Myocyte (in vitro differentiated cells): ENCODE measurements around the gene MANF. TPM values are rescaled to one million over a fixed set of nuclear protein-coding genes. Genes with fewer than 3 reads are reported as not detected.

ENCODE experiments used
- DNase-seq: peaks from one replicate; pipeline ENCODE4 v3.0.0-alpha.2; 2012; ENCODE audit warnings: low read depth
- total RNA-seq: library from RNA; depleted of rRNA; stranded (reverse); fragments of >200 nt; gene quantifications from 2 replicates; pipeline ENCODE4 v1.2.3, GENCODE V29; 2014

The MANF gene
- total RNA-seq, 1 donor from 2014 or later, result 129 TPM

DNA sequence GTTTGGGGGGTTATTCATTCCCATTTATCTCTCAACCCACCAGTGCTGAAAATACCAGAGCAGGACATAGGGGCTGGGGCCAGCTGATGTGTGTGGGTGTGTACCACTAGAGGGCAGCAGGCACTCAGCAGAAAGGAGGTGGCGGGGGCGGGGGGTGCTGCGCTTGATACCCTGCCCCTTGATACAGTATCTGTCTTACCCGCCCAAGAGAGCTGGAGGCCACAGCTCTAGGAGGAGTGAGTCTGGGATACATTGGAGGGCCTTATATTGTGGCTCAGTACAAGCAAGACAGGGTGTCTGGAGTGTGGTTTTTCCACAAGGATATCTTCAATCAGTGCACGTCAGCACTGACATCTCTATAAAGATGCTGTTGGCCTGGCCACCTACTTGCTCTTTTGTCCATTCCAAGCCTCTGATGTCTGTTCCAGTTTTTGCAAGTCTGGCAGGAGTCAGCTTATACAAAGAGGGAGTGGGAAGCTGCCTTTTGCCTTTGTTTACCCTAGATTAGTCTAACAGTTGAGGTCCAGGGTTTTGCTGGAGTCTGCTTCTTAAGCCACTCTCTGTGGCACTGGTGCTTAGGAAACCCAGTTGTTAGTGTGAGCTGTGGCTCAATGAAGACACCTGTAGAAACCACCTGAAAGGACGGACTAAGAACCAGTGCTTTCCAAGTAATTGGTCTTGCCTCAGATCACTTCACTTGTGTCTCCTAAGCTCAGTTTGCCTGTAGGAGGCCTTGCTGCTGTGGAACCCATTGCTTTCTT lies 4.5 kb downstream of the MANF start:
- peak; percentile 53 for DNase-seq

DNA sequence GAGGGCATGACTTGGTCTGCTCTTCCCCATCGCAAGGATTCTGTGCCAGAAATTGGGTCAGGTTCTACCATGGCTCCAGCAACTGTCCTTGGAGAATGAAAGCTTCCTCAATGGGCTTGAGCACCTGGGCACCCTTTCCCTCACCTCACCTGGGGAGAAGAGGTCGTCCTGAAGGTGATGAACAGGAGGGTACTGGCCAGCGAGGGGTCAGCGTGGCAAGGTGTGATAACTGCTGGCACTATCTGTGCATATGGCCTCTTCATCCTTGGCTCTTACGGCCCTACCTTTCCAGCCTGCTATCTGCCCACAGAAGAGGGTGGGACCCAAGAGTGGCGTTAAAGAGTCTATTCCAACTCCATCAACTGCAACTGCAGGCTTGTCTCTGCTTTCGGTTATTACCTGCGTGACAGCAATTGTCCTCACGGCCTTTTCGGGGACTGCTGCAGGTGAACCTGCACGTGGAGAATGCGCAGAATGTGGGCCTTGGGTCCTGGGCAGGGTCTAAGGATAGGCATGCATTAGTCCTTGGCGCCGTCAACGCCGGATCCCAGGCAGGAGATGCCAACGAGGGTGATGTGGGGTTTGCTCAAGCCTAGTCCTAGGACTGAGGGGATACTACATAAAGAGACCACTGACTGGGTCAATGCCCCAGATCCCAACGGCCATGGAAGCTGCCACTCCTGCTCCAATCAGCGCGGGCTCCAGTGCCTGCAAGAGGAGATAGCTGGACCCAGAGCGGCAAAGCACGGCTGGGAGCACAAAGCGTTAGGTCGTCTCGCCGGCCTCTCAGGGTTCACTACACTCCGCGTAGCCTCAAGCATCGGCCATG lies 5.4 kb downstream of the MANF start:
- DNase-seq, result no peak

DNA sequence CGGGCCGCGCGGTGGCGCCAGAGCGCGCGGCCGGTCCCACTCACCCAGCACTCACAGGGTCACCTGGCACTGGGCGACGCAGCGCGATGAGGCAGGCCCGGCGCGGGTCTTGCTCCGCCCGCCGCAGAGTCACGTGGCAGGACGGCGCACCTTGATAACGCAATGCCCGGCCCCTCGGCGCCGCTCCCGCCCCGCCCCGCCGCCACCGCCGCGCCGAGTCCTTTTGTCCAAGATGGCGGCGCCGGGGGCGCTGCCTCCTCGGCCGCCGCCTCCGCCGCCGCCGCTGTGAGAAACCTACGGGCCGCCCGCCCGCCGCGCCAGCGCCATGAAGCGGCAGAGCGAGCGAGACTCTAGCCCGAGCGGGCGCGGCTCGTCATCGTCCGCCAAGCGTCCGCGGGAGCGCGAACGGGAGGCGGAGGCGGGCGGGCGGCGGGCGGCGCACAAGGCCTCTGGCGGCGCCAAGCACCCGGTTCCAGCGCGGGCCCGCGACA lies 6.0 kb downstream of the MANF start, which contains the start of gene RBM15B:
TSS of gene RBM15B (plus strand) at position 211 of the 491 bp plus-strand sequence. CDS start at position 326, 115 bp downstream.
- DNase-seq, result peak; percentile 96

DNA sequence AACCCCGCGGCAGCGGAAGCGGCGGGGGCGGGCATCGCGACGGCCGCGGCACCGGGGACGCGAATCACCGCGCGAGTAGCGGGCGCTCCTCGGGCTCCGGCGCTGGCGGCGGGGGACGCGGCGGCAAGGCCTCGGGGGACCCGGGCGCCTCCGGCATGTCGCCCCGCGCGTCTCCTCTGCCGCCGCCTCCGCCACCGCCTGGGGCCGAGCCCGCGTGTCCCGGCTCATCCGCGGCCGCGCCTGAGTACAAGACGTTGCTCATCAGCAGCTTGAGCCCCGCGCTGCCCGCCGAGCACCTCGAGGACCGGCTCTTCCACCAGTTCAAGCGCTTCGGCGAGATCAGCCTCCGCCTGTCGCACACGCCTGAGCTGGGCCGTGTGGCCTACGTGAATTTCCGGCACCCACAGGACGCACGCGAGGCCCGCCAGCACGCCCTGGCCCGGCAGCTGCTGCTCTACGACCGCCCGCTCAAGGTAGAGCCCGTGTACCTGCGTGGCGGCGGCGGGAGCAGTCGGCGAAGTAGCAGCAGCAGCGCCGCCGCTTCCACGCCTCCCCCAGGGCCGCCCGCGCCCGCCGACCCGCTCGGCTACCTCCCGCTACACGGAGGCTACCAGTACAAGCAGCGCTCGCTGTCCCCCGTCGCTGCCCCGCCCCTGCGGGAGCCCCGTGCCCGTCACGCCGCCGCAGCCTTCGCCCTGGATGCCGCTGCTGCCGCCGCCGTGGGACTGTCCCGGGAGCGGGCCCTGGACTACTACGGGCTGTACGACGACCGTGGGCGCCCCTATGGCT lies 6.7 kb downstream of the MANF start:
- peak; percentile 38 for DNase-seq

DNA sequence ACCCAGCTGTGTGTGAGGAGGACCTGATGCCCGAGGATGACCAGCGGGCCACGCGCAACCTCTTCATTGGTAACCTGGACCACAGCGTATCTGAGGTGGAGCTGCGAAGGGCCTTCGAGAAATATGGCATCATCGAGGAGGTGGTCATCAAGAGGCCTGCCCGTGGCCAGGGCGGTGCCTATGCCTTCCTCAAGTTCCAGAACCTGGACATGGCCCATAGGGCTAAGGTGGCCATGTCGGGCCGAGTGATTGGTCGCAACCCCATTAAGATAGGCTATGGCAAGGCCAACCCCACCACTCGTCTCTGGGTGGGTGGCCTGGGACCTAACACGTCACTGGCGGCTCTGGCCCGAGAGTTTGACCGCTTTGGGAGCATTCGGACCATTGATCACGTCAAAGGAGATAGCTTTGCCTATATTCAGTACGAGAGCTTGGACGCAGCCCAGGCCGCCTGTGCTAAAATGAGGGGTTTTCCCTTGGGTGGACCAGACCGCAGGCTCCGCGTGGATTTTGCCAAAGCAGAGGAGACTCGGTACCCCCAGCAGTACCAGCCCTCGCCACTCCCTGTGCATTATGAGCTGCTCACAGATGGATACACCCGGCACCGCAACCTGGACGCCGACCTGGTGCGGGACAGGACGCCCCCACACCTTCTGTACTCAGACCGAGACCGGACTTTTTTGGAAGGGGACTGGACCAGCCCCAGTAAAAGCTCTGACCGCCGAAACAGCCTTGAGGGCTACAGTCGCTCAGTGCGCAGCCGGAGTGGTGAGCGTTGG lies 7.5 kb downstream of the MANF start:
- DNase-seq, result no peak

DNA sequence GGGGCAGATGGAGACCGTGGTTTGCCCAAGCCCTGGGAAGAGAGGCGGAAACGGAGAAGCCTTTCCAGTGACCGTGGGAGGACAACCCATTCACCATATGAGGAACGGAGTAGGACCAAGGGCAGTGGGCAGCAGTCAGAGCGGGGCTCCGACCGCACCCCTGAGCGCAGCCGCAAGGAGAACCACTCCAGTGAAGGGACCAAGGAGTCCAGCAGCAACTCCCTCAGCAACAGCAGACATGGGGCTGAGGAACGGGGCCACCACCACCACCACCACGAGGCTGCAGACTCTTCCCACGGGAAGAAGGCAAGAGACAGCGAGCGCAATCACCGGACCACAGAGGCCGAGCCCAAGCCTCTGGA lies 8.0 kb downstream of the MANF start:
- DNase-seq, result no peak

DNA sequence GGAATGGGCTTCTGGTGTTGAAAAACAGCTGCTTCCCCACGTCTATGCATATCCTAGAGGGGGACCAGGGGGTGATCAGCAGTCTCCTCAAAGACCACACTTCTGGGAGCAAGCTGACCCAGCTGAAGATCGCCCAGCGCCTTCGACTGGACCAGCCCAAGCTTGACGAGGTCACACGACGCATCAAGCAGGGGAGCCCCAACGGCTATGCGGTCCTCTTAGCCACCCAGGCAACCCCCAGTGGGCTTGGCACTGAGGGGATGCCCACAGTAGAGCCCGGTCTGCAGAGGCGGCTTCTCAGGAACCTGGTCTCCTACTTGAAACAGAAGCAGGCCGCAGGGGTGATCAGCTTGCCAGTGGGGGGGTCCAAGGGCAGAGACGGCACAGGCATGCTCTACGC lies 8.5 kb downstream of the MANF start:
- DNase-seq, result no peak

DNA sequence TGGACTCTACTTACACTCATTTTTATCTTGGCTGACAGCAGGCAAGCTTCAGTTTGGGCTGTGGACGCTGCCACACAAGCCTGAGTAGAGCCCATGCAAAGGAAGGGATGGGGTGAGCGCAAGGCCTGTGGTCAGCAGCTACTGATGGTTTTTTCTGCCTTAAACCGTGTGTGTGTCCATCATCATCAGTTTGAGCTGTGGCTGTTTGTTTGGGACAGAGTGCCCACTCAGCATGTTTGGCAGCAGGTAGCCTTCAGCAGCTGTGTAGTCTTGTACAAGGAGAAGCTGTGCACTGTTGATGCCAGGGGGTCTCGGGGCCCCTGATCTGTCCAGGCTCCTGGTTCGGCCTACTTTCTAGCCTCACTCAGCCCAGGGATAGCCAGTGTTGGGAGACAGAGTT lies 9.4 kb downstream of the MANF start:
- DNase-seq, result no peak

DNA sequence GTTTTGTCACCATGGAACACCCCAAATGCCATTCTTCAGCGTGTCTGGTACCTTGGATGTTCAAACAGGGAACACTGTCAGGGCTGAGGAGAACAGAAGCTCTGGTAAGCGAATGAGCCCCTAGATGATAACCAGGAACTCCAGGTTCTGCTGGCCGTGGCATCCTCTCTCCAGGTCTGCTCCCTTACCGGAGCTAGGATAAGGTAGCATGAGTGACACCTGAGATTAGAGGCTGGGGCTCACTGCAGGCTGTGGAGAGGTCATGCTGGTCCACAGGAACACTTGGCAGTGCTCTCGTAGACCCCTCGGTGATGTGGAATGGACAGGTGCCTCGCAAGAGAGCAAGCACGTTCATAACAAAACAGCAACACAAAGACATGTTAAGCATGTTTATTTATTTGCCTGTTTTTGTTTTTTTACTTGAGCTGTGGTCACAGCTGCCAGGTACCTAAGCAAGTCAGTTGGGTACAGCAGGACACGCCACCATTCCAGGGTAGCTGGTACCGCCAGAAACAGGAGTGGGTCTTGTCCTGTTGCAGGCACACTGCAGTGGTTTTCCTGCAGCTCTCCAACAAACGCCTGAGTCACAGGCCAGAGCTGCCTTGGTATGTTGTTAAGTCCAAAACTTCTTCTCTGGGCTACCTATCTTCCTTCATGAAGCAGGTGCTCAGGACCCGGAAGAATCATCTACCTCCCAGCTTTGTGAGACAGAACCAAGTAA lies 10.6 kb downstream of the MANF start:
- no peak for DNase-seq

DNA sequence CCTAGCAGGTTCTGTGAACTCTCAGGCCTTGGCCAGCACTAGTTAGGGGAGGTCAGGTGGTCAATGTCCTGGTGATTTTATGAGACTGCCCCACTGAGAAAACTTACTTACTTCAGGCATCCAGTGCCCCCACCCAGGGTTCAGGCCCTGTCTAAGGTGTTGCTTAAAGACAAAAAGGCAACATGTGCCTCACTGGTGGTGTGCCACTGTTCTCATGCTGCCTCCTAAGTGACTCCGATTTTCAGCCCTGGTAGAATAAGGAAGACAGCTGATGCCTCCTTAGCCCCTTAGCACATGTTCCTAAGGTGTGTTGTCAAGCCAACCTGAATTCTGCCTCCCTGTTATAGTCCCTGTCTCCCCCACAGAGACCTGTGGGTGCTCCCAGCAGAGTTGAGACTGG lies 11.3 kb downstream of the MANF start:
- no peak for DNase-seq

DNA sequence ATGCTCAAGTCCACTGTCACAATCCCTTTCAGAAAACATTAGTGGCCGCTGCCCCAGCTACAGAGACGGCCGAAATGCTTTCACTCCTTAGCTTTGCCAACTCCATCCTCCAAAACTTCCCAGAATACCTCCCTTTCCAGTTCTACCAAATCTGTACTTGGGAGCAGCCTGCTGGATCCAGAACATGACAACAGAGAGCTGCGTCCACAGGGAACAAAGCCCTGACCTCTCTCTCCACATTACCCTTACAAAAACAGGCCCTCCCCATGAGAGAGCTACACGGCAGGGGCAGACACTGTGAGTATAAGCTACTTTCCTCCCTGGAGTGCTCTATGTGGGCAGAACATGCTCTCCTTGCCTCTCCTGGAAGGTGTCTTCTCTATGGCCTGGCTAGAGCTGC lies 12.3 kb downstream of the MANF start:
- DNase-seq, result no peak

DNA sequence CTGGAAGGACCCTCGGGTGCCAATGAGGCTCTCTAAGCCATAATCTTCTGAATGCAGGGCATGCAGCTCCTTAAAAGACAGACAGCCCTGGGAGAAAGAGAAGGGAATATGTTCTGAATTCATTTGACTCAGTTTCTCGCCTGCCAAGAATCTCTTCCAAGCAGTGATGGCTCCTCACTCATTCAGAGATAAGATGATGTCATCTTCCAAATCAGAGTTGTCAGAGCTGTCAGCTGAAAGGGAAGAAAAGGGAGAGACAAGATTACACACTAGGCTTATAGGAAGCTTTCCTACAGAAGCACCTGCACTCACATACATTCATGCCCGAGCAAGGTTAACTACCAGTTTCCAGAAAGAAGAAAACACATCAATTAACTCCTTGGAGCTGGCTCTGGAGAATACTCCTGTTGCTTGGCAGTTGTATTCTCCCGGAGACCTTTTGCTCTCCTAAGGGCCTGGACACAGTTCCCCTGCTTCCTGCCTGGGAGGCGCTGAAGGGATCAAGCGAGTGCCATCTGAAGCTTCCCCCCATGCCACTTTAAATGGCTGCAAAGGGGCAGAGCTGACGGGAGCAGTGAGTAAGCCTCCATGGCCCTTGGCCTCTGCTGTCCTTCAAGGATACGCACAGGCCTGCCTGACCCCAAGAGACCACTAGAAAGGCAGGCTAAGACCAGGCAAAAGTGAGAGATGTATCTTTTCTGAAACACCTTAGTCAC lies 13.7 kb downstream of the MANF start:
- no peak for DNase-seq

DNA sequence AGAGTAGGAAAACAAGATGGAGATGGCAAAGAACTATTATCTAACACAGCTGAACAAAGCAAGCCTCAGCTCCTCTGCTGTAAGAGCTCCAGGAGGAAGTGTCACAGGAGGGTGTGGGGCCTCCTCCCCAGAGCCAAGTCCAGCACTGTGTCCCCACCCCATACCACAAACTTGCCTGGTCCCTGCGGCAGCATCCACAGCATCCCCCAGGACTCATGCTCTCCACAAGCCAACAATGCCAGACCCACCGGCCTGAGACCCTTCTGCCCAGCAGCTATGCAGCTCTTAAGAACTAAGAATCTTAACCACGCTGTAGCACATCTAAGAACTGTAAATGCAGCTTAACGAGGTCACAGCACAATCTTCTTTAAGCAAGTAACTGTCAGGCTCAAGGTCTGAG lies 15.1 kb downstream of the MANF start:
- no peak for DNase-seq

DNA sequence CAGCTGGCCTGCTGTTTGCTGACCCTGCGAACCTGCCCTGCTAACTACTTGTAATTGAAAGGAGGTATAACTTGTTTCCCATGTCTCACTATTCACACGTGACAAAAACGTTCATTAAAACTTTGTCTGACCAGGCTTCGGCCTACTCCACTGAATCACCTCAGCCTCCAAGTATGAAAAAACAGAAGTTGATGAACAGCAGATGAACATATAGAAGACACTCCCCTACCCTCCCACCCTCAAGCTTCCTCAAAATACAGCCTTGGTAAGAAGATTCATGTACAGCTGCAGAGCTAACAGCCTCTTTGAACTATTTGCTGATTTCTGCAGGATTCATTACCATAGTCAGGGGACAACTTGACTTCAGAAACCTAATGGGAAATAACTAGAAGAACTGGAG lies 16.6 kb downstream of the MANF start:
- DNase-seq, result no peak

DNA sequence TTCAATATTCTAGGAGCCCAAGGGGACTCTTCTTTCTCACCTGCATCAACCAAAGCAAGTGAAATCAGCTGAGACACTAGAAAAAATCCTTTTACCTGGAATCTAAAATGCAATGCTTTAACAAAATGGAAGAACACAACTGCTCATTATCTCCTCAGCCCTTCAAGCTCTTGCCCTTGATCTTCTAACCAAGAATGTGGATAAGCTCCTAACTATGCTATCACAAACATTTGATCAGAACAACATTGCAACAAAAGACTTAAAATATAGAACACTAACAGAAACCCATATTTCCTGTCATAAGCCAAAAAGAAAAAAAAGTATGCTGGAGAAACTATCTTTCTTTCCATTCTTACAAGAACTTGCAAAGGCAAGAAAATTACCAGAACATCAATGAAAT lies 18.6 kb downstream of the MANF start:
- no peak for DNase-seq

DNA sequence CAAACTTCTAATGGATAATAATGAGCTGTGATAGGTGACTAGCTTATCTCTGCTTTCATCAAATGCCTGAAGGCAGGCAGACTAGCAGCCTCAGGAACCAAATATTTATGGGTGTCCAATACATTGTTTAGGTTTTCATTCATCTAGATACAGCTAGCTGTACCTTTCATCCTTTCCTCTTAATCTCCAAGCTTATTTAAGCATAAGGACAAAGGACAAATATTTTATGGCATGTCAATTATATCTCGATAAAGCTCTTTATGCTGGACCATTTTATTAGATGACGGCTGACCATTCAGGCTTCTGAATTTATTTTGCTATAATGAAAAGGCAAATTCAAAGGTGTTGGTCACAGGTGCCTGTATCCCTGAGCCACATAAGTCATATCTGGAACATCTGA lies 22.9 kb downstream of the MANF start:
- no peak for DNase-seq

DNA sequence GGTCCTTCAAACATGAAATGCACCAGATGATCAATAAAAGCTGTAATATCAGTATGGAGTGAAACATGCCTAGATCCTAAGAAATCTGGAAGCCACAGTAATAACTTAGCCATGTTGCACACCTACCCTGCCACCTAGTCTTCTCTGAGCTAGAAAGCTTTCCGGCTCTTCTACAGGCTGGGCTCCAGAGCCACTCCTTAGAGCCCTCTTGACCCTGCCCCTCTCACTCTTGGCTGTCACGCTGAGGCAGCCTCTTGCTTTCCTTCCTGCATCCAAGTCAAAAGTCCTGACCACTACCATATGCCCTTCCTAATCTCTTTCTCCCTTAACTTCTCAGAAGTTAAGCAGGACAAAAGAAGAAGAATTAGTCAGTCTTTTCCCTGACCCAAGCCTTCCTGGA lies 23.7 kb downstream of the MANF start:
- no peak for DNase-seq

DNA sequence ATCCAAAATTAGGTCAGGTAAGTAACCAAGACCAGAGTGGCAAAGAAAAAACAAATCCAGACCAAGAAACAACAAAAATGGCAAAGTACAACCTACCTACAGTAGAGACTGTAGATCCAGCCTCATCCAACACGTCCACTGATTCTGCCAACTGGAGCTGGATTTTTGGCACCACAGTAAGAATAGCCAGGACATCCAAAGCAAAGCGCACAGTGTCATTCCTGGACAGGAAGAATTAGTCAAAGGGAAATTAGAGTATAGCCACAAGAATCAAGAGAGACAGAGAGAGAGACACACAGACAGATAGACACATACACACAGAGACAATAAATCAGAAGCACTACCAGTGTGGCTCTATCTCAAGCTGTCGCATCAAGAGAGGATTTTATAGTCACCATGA lies 37.1 kb downstream of the MANF start:
- DNase-seq, result no peak

DNA sequence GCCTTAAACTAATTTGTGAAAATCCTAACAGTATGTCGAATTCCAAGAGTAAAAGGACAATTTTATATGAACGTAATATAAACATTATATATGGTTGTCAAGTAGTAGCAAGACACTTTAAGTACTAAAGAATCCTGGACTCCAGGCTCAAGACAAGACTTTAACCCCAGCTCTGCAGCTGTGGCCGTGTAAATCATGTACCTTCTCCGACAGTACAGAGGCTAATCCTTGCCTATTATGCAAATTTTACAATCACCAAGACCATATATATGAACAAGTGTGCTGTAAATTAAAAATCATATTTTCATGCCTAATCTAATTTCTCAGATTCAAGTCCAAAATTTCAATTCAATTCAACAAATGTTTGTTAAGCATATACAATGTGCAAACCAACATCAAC lies 41.8 kb downstream of the MANF start:
- DNase-seq, result no peak

DNA sequence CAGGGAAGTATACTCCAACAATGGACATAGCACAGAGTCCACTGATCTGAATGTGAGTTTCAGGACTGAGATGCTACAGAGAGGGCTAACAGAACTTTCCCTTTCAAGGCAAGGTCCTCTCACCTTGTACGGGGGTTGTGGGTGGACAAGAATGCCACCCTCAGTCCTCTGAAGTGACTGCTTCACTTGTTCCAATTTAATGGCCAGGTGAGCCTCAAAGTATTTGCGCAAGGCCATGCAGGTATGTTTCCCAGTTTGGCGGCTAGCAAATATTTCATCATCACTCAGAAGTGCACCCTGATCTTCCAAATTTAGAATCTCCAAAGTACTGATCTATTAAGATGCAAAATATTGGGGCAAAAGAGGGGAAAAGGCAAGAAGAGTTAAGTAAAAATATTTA lies 44.0 kb downstream of the MANF start:
- DNase-seq, result no peak
